Posterior cingulate gyrus (tissue), 11 donors: Measurements from ENCODE around the gene DGKZ.

Source experiments
- DNase-seq, 10 donors: peaks; one replicate each; pipeline versions ENCODE4 v3.0.0 to v3.0.0-alpha.2; 2020 to 2021; ENCODE audit warnings: mixed read lengths in 3 of 10
- intact Hi-C: fragments of 100-400 bp; cut with DNase I; formaldehyde crosslinking; loops from one replicate; pipeline ENCODE4 v1.15.1; 2023

The DGKZ gene

DNA sequence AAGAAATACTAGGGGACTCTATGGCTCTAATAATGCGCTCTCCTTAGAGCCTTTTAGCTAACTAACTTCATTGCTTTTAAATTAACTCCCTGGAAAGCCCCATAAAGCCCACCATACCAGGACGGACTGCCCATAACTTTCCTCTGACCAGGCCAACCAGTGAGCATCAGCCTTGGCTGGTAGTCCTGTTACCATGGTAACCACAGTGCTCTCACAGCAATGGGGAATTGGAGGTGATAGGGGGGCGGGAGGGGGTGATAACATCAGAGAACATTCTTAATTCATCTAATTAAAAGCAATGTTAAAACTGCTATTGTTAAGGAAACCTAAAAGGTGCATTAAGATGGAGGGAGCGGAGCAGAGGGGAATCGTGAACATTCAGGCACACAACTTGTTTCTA is 71.5 kb downstream of the DGKZ start:
- intact Hi-C loops = no loop called here
- no peak for DNase-seq

DNA sequence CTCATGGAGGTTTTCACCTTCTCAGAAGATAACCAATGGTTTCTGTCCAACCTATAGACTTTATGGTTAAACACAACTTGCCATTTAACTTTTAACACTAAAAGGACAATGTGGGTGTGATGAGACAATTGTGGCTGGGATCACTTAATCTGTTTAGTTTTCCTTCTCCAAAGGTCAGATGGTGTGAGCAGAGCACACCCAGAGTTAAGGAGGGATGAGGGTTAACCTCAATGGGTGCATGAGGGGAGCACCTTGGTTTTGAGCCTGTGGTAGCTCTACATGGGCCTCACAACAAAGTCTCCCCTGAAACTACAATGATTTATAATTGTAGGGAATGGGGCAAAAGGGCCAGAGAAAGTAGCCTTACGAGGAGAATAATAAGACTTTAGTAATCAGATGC is 73.2 kb downstream of the DGKZ start:
- DNase-seq = no peak
- intact Hi-C loops = no loop called here

- no peak for DNase-seq
- intact Hi-C loops = no loop called here
Observed at GRCh38 chr11:46421257-46421880, 74.1 kb downstream of the DGKZ start.

GRCh38 chr11:46422588-46422987 is 75.3 kb downstream of the DGKZ start:
- intact Hi-C loops = no loop called here
- no peak for DNase-seq

- no peak for DNase-seq
- intact Hi-C loops = no loop called here
Observed at GRCh38 chr11:46426233-46426991, 79.1 kb downstream of the DGKZ start.

- DNase-seq = no peak
- intact Hi-C loops = no loop called here
Observed at GRCh38 chr11:46427364-46427763, 80.1 kb downstream of the DGKZ start.

DNA sequence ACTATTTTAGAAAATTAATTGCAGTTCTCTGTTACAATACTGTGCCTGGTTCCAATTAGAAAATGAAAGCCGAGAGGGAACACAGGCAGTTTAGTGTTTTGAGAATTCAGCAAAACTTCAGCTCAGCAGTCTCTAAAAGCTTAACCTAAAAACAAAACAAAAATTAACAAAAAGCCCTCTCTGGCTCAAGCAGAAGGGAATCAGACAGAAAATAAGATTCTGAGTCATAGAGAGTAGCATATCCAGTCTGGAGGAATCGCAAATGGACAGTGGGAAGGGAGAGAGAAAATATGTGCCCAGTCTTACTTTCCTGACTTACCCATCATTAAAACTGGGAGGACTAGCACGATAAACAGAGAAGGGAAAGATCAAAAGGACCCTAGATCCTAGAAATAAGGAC is 82.5 kb downstream of the DGKZ start:
- intact Hi-C loops = no loop called here
- no peak for DNase-seq
